Fibroblast of skin of left quadriceps (primary cell): ENCODE data around the gene XCL2.
A peak's percentile ranks its signal among the peaks of the same experiment; 100 is the strongest.
"Not testable (repeated sequence)": the region's sequence is repeated elsewhere in the genome, so short reads cannot be mapped to it uniquely, and the experiment has no call there.

ENCODE experiments used
- DNase-seq, 2 experiments: peaks; one replicate each; pipeline ENCODE4 v3.0.0-alpha.2; 2013; ENCODE audit warnings: low read depth in 2 of 2

XCL2 gene, protein sequence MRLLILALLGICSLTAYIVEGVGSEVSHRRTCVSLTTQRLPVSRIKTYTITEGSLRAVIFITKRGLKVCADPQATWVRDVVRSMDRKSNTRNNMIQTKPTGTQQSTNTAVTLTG

DNA sequence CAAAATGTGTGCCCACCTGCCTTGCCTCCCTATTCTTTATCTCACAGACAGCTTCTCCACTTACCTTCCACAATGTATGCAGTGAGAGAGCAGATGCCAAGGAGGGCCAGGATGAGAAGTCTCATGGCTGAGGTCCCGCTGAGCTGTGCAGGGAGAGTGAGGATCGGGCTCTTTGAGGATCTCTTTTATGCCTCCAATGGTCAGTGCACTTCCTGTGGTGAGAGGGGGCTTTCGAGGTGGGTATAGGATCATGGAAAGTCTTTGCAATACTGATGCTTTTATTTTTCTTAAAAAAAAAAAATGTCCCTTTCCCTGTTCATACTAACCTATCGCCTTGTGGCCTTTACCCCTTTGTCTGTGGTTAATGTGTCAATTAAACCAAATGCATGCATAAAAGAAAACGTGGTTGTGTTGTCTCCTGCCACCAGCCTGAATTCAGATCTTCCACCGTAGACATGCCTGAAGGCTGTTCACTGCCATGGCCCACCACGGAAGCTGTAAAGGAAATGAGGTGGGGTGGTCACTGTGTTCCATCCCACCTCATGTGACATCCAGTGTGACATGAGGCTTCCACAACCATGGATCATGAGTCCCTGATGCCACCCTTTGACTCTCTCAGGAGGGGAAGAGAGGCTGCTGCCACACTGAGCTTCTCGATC lies at the start of gene XCL2:
TSS of gene XCL2 (minus strand) at position 158 of the 659 bp plus-strand sequence. CDS start at position 125, 33 bp downstream.
- not testable (repeated sequence) for DNase-seq

DNA sequence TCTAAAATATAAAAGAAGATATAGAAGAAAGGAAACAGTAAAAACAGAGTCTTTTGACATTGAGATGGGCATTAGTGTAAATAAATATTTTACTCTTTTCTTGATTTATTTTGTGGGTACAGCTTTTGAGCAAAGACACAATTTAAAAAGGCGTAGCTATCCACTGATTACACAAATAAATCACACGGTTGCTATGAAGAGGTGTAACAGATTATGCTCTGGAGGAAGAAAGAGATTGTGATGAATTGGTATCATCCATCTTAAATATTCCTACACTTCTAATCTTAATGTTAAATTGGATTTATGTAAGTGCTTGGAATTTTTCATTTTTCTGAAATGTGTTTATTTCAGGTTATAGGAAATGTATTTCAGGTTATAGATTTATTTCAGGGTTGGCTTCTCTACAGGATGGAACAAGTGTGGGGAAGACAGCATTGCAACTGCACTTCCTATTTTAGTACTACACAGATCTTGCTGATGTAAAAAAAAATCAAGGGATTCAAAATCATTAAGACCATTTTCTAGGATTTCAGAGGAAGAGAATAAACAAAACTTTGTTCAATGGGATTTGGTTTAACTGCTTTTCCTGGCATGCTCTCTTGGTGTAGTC lies 47.9 kb upstream of the XCL2 start:
- no peak for DNase-seq

DNA sequence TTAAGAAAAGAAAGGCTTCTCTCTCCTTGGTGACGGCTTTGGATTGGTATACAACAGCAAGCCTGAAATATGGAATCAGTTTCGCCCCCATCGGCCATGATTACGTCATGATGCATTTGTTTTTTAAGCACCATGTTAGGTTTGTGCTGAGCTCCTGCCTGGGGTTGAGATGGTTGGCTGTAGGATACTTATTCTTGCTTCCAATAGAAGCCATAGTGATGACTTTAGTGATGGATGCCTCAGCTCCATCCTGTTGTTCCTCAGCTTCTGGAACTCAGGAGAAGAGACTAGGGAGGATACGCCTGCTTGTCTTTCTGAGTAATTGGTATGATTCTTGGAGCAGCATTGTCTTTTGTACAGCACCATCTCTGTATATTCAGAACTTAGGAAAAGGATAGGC lies 47.3 kb upstream of the XCL2 start:
- no peak for DNase-seq

DNA sequence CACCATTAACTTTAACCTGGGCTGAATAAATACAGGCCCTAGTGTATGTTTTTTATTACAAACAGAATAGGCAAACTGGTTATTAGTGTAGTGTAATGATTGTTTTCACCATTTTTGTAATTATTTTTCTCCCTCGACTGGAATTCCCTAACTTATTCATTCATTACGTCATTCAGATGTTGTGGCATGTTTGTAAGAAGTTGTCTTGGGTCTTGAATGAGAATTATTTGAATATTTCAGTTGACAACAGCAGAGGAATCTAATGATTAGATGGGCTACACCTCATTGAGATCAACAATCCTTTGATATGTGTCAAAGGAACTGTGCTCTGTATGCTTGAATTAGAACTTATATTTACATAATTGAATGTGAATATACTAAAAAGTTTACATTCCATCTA lies 45.4 kb upstream of the XCL2 start:
- no peak for DNase-seq

DNA sequence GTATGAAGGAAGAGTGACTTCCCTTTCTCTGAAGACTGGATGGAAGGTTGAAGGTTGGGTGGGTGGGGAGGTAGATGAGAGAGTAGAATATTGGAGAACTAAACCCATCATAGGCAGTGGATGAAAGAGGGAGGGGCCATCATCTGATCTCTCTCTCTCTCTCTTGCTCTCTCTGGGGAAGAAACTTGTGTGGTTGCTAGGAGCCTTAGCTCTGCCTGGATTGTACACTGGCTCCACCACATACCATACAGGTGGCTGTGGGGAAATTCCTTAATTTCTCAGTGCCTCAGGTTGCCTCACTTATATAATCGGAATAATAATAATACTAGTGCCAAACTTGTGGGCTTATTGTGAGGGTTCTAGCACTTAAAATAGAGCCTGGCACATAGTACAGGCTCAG lies 42.1 kb upstream of the XCL2 start:
- no peak for DNase-seq

DNA sequence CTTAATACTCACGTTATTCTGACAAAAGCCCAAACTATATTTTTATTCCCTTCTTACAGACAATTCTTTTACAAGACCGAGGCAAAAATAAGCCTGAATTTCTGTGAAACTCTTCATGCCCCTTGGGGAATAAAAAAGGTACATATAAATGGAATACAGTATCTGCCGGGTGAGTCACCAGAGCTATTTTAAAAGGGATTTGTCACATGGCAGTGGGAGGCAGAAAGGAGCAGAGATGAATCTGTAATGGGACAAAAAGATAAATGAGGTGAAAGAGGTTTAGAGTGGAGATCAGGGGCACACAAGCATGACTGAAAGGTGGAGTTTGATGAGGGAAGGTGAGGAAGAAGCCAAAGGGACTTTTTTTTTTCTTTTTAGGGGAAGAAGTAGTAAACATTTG lies 41.4 kb upstream of the XCL2 start:
- no peak for DNase-seq

DNA sequence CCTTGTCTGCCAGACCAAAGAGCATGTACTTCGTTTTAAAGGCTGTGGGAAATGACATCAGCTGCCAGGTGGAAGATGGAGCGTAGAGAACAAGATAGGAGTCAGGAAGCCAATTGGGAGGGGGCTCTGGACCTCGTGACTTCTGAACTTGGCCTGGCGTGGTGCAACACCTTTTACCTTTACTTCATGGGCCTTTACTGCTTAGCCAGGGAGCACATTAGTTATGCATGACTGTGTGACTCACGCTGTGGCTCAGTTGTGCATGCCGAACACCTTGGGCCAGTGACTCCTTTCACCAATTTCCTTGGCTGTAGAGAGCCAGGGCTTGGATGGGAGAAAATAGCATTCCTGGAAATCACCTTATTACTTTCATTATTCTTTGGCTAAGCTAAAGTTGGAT lies 39.8 kb upstream of the XCL2 start:
- no peak for DNase-seq

DNA sequence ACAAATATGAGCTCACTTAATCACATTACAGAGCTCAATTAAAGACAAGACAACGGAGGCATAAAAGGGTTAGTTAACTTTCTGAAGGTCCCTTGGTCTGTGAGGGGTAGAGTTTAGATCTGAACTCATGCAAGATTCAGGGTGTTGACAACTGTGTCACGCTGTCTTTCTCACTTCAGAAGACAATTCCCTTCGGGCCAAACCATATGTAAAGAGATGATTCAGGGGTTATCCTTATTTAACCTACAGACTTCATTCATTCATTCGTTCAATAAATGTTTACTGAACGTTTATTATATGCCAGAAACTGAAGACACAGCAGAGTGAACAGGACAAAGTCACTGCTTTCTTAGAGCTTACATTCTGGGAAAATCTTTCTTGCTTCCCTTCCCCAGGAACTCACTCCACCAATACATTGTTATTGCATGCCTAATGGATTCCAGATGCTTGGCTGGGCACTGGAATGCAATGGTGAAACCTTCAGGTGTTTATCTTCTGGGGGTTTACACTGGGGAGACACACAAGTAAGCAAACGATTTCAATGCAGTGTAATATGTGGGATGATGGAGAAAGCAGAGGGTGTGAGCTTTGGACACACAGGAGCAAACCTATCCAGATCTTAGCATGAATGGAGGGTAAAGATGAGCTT lies 39.0 kb upstream of the XCL2 start:
- peak; percentile 53 to 57 for DNase-seq

DNA sequence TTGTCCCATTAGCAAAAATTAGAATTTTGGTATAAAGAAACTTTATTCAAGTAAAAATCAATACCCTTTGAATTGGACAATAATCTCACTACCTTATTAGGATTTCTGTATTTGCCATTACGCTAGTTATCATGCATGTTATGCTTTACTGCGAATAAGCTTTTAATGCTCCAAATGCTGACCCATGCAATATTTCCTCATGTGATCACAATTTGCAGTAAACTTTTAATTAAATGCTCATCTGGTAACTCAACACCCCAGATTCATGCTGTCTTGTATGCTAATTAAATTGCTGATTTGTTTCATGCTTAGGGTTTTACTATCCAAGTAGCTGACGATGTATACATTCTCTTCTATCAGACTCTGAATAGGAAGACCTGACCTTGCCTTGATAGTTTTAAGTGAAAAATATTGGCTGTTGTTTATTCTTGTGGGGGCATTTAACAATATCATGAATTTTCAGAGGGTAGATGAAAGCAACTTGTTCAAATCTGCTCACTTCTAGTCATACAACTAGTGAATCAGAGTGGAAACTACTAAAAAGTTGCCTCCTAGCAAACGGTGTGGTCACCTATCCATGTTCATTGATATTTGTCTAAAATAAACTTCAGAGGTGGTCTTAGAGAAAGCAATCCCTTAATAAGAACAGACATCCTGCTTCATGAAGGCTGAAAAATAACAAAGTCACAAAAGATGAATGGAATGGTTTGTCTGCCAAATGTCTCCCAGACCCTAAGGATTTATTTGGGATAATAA lies 38.2 kb upstream of the XCL2 start:
- DNase-seq: no peak

DNA sequence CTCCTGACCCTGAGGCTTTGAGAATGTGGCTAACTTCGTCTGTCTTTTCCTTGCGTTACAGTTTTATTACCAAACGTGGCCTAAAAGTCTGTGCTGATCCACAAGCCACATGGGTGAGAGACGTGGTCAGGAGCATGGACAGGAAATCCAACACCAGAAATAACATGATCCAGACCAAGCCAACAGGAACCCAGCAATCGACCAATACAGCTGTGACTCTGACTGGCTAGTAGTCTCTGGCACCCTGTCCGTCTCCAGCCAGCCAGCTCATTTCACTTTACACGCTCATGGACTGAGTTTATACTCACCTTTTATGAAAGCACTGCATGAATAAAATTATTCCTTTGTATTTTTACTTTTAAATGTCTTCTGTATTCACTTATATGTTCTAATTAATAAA lies 37.2 kb upstream of the XCL2 start:
- not testable (repeated sequence) for DNase-seq

DNA sequence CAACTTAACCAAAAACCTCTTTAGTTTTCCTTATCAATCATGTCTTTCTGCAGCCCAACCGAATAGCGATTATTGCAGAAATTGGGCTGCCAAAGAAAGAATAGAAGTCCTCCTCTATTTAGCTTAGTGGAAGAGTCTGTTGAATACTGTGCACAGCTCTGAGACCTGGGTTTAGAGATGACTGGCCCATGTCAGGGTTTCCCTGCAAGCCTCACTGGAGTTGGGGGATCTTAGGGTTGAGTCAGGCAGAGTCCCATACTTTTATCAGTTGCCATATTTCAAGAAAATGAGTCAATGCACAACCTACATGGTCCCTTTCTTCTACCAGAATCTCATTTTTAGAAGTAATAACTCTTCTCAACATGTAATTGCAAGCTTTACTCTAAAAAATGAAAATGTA lies 36.5 kb upstream of the XCL2 start:
- not testable (repeated sequence) for DNase-seq

DNA sequence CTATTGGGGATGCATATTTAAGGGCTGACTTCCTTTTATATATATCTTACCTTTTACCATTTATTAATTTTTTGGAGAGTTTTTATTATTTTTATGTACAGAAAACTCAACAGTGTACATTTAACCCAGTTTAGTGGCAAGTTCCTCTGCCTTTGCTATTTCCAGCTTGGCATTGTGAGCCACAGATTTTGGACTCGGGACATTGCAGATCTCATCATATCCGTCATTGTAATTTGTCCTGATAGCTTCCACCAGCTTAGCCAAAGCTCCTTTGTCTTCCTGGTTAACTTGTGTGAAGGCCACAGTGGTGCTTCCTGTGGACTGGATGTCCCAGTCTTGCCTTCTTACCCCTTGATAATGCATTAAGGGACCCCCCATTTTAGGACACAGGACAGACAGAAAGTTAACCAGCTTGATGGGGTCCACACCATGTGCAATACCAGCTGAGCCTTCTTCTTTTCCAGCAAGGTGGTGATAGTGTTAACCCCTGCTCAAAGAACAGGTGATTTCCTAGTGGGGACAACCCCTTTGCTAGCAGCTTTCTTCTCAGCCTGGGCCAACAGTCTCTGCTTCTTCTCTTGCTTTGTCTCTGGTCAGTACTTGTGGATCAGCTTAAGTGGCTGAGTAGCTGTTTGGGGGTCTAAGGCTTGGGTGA lies 34.9 kb upstream of the XCL2 start:
- not testable (repeated sequence) for DNase-seq

DNA sequence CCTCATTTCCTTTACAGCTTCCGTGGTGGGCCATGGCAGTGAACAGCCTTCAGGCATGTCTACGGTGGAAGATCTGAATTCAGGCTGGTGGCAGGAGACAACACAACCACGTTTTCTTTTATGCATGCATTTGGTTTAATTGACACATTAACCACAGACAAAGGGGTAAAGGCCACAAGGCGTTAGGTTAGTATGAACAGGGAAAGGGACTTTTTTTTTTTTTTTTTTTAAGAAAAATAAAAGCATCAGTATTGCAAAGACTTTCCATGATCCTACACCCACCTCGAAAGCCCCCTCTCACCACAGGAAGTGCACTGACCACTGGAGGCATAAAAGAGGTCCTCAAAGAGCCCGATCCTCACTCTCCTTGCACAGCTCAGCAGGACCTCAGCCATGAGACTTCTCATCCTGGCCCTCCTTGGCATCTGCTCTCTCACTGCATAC lies 32.5 kb upstream of the XCL2 start, which contains the start of gene XCL1:
TSS of gene XCL1 (plus strand) at position 361 of the 444 bp plus-strand sequence. CDS start at position 394, 33 bp downstream.
- DNase-seq: not testable (repeated sequence)

DNA sequence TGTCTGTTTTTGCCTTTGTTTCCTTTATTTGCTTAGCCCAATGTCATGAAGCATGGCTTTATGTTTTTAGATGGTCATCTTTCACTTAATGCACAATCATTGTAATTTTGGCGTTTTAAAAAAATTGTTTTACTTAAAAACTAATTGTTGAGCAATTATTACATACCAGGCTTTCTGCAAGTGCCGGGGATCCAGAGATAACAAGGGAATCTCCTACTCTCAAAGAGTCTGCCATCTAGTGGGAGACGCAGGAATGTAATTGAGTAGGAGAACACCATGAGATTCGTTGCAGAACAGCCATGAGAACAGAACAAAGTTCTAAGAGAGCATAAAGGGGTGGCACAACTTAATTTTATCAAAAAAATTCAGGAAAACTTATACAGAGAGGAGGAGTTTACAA lies 30.4 kb upstream of the XCL2 start:
- DNase-seq: peak in 1 of 2 experiments; percentile 9

DNA sequence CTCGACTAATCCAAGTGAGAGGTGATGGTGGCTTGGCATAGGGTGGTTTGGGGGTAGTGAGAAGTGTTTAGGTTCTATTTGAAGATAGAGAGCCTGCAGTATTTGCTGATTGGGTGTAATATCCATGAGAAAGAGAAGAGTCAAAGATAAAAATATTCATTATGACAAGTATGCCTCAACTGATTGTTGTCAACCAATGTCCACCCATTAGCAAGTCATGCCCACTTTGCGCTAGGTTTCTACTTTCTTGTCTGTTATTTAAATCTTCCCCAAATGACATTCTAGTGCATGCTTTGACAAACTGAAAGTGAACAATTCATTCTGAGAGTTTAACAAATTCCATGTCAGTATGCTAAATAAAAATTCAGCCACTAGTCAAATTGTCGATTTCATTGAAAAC lies 28.8 kb upstream of the XCL2 start:
- DNase-seq: no peak

DNA sequence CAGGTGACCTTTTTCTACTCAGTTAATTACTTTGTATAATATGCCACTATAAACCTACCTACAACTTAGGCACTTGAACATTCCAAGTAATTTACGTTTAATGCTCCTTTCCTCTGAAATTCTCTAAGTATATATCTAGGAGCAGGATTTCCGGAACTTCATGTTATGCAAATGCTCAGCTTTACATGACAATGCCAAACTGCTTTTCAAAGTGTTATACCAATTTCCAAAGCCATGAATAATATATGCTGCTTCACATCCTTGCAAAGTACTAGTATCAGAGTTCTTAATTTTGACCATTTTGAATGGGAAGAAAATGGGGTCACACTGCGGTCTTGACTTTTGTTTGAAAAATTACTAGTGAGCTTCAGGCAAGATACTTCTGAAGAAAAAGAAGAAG lies 26.9 kb upstream of the XCL2 start:
- DNase-seq: no peak

DNA sequence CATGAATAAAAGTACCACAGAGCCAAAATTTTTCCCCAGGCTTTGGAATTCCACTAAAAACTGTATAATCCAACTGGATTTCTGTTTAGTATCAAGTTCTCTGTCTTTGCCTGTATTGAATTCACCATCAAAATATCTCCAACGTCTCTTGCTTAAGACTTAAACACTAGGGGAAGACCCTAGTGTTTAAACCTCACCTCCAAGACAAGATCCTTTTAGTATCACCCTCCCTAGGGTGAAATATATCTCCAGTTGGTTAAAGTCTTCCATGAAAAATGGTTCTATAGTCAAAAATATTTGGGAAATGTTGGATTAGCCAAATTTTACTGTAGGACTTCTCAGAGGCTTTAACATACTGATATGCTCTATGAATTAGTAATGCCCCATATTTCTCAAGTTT lies 24.5 kb upstream of the XCL2 start:
- DNase-seq: no peak

DNA sequence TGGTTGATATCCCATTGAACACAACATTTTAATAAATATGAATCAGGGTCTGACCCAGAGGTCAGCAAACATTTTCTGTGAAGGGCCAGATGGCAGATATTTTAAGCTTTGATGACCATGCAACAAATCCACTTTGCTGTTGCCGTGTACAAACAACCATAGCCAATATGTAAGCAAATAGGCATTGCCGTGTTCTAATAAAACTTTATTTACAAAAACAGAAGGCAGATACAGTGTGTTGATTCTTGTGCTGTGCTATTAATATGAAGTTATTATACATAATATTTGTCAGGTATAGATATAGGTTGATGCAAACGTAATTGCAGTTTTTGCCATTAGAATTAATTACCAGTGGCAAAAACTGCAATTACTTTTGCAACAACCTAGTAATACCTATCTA lies 23.8 kb upstream of the XCL2 start:
- DNase-seq: no peak

DNA sequence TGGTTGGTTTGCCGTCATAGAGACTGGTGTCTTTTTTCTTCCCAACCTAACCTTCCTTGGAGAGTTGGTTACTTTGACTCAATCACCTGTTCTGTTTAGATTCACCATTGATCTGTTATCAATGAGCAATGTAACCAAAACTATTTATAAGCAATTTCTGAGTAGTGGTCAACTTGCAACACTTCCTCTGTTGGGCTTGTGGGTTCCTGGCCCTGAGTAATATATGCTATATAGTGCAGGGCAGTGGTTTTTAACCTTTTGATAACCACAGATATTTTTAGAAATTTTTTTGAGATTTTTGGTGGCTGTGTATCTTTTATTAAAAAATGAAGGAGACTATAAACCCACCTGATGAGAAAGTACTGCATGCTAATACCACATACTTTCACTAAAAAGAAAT lies 23.2 kb upstream of the XCL2 start:
- no peak for DNase-seq

DNA sequence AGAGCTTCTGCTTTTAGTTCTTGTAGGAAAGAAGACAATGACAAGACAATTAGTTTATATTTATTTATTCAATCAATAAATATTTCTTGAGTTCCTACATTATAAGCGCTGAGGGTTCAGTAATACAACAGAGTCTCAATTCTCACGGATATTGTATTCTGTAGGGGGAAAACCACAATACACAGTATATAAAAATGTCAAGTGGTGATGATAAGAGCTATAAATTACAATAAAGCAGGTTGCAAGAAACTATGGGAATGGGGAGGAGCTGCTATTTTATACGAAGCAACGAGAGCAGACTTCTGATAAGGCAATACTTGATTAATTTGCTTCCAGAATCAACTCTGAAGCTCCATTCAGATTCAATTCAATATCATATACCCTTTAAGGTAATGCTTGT lies 22.0 kb upstream of the XCL2 start:
- no peak for DNase-seq

DNA sequence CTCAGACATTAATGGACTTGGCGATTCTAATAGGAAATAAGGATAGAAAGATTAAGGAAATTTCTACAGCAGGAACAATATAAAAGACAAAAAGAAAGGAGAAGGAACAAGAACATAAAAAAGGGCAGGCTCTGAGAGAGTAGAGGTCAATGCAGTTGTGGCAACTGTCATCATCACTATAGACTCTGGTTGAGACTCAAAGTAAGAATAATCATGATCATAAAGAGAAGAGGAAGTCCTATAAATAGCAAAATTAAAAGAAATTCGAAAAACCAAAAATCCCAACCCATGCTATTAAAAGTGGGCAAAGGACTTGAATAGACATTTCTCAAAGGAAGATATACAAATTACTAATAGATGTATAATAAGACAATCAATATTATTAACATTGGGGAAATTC lies 18.2 kb upstream of the XCL2 start:
- DNase-seq: no peak

DNA sequence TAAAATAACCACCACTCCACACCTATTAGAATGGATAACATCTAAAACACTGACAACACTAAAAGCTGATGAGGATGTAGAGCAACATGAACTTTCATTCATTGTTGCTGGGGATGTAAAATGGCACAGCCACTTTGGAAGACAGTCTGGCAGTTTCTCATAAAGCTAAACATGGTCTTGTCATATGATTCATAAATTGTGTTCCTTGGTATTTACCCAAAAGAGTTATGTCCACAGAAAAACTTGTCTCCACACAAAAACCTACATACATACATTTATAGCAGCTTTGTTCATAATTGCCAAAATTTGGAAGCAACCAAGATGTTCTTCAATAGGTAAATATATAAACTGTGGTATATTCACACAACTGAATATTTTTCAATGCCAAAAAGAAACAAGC lies 16.6 kb upstream of the XCL2 start:
- DNase-seq: no peak
